HG03064 (cell line): ENCODE data around the gene LHB.

Source experiments
- ATAC-seq: cut with Tn5 transposase; IDR thresholded peaks from one replicate; pipeline ENCODE4 v1.9.1; 2021; ENCODE audit warnings: low read depth; ENCODE audit not compliant: unreplicated experiment

LHB gene

GRCh38 chr19:48987323-48987722 lies 29.6 kb downstream of the LHB start:
- ATAC-seq, result no peak

DNA sequence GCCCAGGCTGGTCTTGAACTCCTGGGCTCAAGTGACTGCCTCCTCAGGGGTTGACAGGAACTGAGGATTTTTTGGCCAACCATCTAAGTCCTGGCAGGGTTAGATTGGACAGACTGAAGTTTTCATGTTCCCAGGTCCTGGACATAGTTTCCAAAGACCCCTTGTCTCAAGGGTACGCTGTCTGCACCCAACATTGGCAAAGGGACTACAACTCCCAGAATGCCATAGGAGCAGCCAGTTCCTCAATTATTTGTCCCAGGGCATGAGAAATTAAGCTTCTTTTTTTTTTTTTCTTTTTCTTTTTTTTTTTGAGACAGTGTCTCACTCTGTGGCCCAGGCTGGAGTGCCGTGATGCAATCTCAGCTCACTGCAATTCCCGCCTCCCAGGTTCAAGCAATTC lies 30.7 kb downstream of the LHB start:
- ATAC-seq, result no peak

- ATAC-seq, result no peak
Observed at GRCh38 chr19:48985711-48986110, 31.2 kb downstream of the LHB start.

DNA sequence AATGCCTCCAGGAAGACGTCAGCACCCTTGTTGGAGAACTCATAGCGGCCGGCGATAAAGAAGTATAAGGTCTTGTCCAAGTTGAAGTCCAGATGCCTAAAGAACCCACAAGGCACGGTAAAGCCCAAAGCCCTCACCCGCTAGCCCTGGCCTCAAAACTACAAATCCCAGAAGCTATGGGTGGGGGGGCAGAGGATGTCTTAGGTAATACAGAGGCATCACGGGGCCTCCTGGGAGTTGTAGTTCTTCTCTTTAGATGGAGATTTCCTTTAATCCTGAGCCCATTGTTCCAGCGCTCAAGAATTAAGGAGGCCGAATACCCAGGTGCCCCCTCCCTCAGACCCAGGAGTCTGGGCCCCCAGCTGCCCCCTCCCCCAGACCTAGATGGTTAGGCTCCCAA lies 34.6 kb downstream of the LHB start:
- ATAC-seq, result no peak

DNA sequence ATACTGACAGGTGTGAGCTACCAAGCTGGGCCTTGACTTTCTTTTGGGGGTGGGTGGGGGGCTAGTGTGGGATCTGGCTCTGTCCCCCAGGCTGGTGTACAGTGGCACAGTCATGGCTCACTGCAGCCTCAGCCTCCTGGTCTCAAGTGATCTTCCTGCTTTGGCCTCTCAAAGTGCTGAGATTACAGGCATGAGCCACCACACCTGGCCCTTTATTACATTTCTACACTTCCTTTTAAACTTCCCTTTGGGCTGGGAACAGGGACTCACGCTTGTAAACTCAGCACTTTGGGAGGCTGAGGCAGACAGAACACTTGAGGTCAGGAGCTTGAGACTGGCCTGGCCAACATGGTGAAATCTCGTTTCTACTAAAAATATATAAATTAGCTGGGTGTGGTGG lies 39.8 kb downstream of the LHB start:
- ATAC-seq, result no peak

GRCh38 chr19:48975947-48976847 lies 40.7 kb downstream of the LHB start:
- no peak for ATAC-seq

- ATAC-seq, result no peak
Observed at GRCh38 chr19:48970923-48971395, 45.9 kb downstream of the LHB start.

DNA sequence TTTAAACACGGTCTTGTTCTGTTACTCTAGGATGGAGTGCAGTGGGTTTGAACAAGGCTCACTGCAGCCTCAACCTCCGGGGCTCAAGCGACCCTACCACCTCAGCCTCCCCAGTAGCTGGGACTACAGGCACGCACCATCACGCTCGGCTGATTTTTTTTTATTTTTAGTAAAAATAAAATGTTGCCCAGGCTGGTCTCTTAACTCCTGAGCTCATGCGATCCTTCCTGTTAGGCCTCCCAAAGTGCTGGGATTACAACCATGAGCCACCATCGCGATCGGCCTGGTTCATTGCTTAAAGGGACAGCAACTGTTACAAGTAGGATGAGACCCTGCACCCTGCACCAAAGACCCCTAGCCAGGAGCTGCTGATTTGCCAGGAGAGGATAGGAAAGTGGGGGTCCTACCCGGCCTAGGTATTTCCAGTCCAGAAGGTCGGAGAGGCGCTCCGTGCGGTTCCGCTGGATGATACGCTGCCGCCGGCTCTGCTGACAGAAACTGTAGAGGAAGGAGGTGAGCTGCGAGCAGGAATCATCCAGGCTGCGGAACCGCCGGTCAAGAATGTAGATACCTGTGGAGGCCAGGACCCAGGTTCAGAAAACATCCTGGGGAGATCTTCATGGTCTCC lies 46.6 kb downstream of the LHB start:
- no peak for ATAC-seq

- ATAC-seq, result no peak
Observed at GRCh38 chr19:48969276-48970138, 47.4 kb downstream of the LHB start.

GRCh38 chr19:48968813-48969218 lies 48.1 kb downstream of the LHB start:
- no peak for ATAC-seq

DNA sequence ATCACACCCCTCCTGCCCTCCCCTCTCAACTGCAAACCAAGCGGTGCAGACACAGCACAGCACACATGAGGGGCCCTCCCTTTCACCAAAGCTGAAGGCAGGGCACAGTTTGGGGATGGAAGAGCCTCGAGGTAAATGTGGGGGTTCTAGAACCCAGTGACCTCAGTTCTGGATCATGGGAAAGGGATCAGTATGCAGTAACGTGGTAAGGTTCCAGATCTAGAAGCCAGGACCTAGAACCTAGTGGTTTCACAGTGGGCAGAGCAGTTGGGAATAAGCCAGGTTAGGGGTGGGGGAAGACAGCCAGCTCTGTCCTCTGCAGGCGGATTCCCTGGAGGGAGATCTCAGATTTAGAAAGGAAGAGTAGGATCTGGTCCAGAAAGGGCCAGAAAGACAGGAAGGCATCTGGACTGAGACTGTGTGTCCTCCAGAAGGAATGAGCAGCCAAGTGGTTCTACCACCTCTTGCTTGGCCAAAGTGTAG lies 48.7 kb downstream of the LHB start:
- ATAC-seq, result no peak

DNA sequence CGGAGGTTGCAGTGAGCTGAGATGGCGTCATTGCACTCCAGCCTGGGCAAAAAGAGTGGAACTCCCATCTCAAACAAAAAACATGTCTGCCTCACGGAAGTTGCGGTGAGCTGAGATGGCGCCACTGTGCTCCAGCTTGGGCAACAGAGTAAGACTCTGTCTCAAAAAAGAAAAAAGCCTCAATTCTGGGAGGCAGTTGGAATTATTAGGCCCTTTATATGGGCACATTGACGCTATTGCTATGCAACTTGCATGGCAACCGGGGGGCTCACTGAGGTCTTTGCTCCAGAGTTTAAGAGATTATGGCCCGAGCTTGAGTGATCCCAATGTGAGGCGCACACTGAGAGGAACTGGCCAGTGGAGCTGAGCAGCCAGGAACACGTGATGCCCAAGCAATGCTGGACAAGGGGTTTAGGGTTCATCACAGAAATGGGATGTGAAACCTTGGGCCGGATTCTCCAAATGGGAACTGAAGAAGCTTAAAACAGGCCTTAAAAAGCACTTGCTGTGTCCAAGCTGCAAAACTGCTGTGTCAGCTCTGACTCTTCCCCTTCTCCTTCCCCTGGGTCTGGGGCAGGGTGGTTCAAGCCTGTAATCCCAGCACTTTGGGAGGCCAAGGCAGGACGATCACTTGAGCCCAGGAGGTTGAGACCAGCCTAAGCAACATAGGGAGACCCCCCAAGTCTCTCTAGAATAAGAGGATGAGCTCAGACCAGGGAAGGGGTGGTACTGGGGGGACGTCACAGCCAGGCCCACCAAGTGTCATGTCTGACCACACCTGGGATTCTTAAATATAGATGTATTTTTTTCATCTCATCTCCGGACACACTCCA lies 49.3 kb downstream of the LHB start:
- no peak for ATAC-seq

DNA sequence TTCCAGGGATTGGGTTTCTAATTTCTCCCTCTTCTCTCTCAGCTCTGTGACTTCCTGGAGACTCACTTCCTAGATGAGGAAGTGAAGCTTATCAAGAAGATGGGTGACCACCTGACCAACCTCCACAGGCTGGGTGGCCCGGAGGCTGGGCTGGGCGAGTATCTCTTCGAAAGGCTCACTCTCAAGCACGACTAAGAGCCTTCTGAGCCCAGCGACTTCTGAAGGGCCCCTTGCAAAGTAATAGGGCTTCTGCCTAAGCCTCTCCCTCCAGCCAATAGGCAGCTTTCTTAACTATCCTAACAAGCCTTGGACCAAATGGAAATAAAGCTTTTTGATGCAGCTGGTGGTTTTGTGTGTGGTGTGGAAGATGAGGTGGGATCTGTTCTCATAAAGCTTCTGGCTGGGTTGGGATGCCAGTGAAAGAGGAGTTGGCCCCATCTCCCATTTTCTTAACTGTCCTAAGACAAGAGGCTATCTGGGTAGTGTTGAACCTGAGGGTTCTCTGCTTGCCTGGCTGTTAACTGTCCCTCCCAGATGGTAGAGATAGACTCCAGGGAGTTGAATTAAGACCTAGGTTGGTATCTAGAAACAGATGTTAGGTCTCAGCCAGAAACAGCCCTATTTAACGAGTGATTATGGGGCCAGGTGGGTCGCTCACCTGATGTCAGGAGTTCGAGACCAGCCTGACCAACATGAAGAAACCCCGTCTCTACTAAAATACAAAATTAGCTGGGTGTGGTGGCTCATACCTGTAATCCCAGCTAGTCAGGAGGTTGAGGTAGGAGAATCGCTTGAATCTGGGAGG lies 50.1 kb downstream of the LHB start:
- no peak for ATAC-seq
